Duodenal mucosa (tissue), 2 donors: ENCODE data around the gene KLHL34.

ENCODE experiments used
- H3K27ac ChIP-seq: one replicate; pipeline ENCODE4 v1.7.0; 2013; ENCODE audit warnings: low read depth, low read length
- H3K27me3 ChIP-seq, 2 donors: one replicate each; pipeline ENCODE4 v1.7.0; 2013; ENCODE audit warnings: low read length in 2 of 2, control low read depth in 1 of 2; ENCODE audit not compliant: insufficient read depth in 2 of 2, control insufficient read depth in 1 of 2
- H3K36me3 ChIP-seq, 2 donors: one replicate each; pipeline ENCODE4 v1.7.0; 2013; ENCODE audit warnings: low read length in 2 of 2, control low read depth in 1 of 2; ENCODE audit not compliant: insufficient read depth in 2 of 2, control insufficient read depth in 1 of 2
- H3K4me1 ChIP-seq, 2 donors: one replicate each; pipeline ENCODE4 v1.7.0; 2013; ENCODE audit warnings: low read length in 2 of 2, control low read depth in 1 of 2; ENCODE audit not compliant: insufficient read depth in 2 of 2, control insufficient read depth in 1 of 2
- H3K4me3 ChIP-seq, 2 donors: one replicate each; pipeline ENCODE4 v1.7.0; 2013; ENCODE audit warnings: low read length in 2 of 2, low read depth in 1 of 2
- H3K9ac ChIP-seq, 2 donors: one replicate each; pipeline ENCODE4 v1.7.0; 2013; ENCODE audit warnings: low read length in 2 of 2, low read depth in 1 of 2
- H3K9me3 ChIP-seq, 2 donors: one replicate each; pipeline ENCODE4 v1.7.0; 2013; ENCODE audit warnings: low read length in 2 of 2, control low read depth in 1 of 2; ENCODE audit not compliant: control insufficient read depth in 1 of 2

KLHL34 gene

GRCh38 chrX:21658152-21658737 lies at the start of gene KLHL34:
KLHL34 (minus strand) TSS chrX:21658330; CDS start chrX:21657788, 542 bp downstream.
- Histone ChIP-seq H3K9me3 (no peaks in the 10 kb centered on the region), H3K4me3 (peak within 1 kb of the TSS; percentile 60 to 67), H3K4me1 (no peaks in the 10 kb centered on the region), H3K9ac (peak within 1 kb of the TSS in 1 of 2 donors; percentile 65), H3K27me3 (no peaks in the 10 kb centered on the region), H3K27ac (no peak within 1 kb of the TSS), H3K36me3 (no peaks in the 10 kb centered on the region)

GRCh38 chrX:21705225-21705624 lies 47.1 kb upstream of the KLHL34 start:
- H3K36me3 ChIP-seq = no peaks in the 10 kb centered on the region
- no peaks in the 10 kb centered on the region for H3K27me3 ChIP-seq
- H3K9me3 ChIP-seq = no peaks in the 10 kb centered on the region
- H3K9ac ChIP-seq = no peak overlapping the region
- peaks cover 0 to 5% of the 10 kb centered on the region in 2 donors for H3K4me1 ChIP-seq
- no peak overlapping the region for H3K4me3 ChIP-seq
- no peak overlapping the region for H3K27ac ChIP-seq

- Histone ChIP-seq H3K4me3 (no peak overlapping the region), H3K9ac (no peak overlapping the region), H3K4me1 (peaks cover 0 to 5% of the 10 kb centered on the region in 2 donors), H3K9me3 (no peaks in the 10 kb centered on the region), H3K27me3 (no peaks in the 10 kb centered on the region), H3K27ac (no peak overlapping the region), H3K36me3 (no peaks in the 10 kb centered on the region)
Observed at GRCh38 chrX:21702725-21703124, 44.6 kb upstream of the KLHL34 start.

- Histone ChIP-seq H3K4me3 (no peak overlapping the region), H3K4me1 (peaks cover 0 to 5% of the 10 kb centered on the region in 2 donors), H3K36me3 (no peaks in the 10 kb centered on the region), H3K27ac (no peak overlapping the region), H3K9me3 (no peaks in the 10 kb centered on the region), H3K9ac (no peak overlapping the region), H3K27me3 (no peaks in the 10 kb centered on the region)
Observed at GRCh38 chrX:21700967-21701366, 42.8 kb upstream of the KLHL34 start.

- H3K9ac ChIP-seq = no peak overlapping the region
- H3K27ac ChIP-seq = no peak overlapping the region
- no peaks in the 10 kb centered on the region for H3K9me3 ChIP-seq
- no peaks in the 10 kb centered on the region for H3K36me3 ChIP-seq
- no peak overlapping the region for H3K4me3 ChIP-seq
- H3K27me3 ChIP-seq = no peaks in the 10 kb centered on the region
- peaks cover 0 to 3% of the 10 kb centered on the region in 2 donors for H3K4me1 ChIP-seq
Observed at GRCh38 chrX:21700275-21700674, 42.1 kb upstream of the KLHL34 start.

GRCh38 chrX:21699136-21699535 lies 41.0 kb upstream of the KLHL34 start:
- Histone ChIP-seq H3K9ac (no peak overlapping the region), H3K27me3 (no peaks in the 10 kb centered on the region), H3K27ac (no peak overlapping the region), H3K36me3 (no peaks in the 10 kb centered on the region), H3K4me1 (no peaks in the 10 kb centered on the region), H3K9me3 (no peaks in the 10 kb centered on the region), H3K4me3 (no peak overlapping the region)

- Histone ChIP-seq H3K27ac (no peak overlapping the region), H3K27me3 (no peaks in the 10 kb centered on the region), H3K9me3 (no peaks in the 10 kb centered on the region), H3K4me3 (no peak overlapping the region), H3K4me1 (no peaks in the 10 kb centered on the region), H3K9ac (no peak overlapping the region), H3K36me3 (no peaks in the 10 kb centered on the region)
Observed at GRCh38 chrX:21698272-21698671, 40.1 kb upstream of the KLHL34 start.

- Histone ChIP-seq H3K9ac (no peak overlapping the region), H3K36me3 (no peaks in the 10 kb centered on the region), H3K9me3 (no peaks in the 10 kb centered on the region), H3K4me1 (no peaks in the 10 kb centered on the region), H3K27me3 (no peaks in the 10 kb centered on the region), H3K4me3 (no peak overlapping the region), H3K27ac (no peak overlapping the region)
Observed at GRCh38 chrX:21691512-21692018, 33.4 kb upstream of the KLHL34 start.

- H3K9ac ChIP-seq = no peak overlapping the region
- no peaks in the 10 kb centered on the region for H3K4me1 ChIP-seq
- no peaks in the 10 kb centered on the region for H3K9me3 ChIP-seq
- H3K4me3 ChIP-seq = no peak overlapping the region
- no peaks in the 10 kb centered on the region for H3K36me3 ChIP-seq
- H3K27ac ChIP-seq = no peak overlapping the region
- H3K27me3 ChIP-seq = no peaks in the 10 kb centered on the region
Observed at GRCh38 chrX:21683941-21684340, 25.8 kb upstream of the KLHL34 start.

- no peak overlapping the region for H3K9ac ChIP-seq
Observed at GRCh38 chrX:21678048-21678612, 20.0 kb upstream of the KLHL34 start.

More at GRCh38 chrX:21678048-21678612, 20.0 kb upstream of the KLHL34 start:
- H3K4me1 ChIP-seq = no peaks in the 10 kb centered on the region
- H3K4me3 ChIP-seq = no peak overlapping the region
- H3K36me3 ChIP-seq = no peaks in the 10 kb centered on the region
- no peaks in the 10 kb centered on the region for H3K9me3 ChIP-seq
- no peak overlapping the region for H3K27ac ChIP-seq
- H3K27me3 ChIP-seq = no peaks in the 10 kb centered on the region
